Right lobe of liver (tissue), 6 donors: ENCODE results near the gene CORO2A. TPM values are rescaled to one million over a fixed set of nuclear protein-coding genes. Genes with fewer than 3 reads are reported as not detected.

ENCODE experiments used
- ATAC-seq, 4 donors: fragments of 200-7000 bp; cut with Tn5 transposase; one replicate each; pipeline ENCODE4 v1.9.1; 2020; ENCODE audit warnings: mild to moderate bottlenecking in 4 of 4, moderate library complexity in 4 of 4
- DNase-seq, 3 donors: peaks; one replicate each; pipeline ENCODE4 v3.0.0-alpha.2; 2020
- H3K27ac ChIP-seq, 3 donors: fragments of 200-600 bp; one replicate each; pipeline ENCODE4 v1.8.0; 2022
- H3K27me3 ChIP-seq, 2 donors: fragments of 200-600 bp; one replicate each; pipeline ENCODE4 v1.8.0; 2022
- H3K36me3 ChIP-seq, 4 donors: fragments of 200-600 bp; sonication (generic) in 1 of 4; one replicate each; pipeline versions ENCODE4 v1.5.1 to v1.8.0; 2017 to 2022; ENCODE audit warnings: control low read depth in 1 of 4
- H3K4me1 ChIP-seq, 4 donors: fragments of 200-600 bp; sonication (generic) in 1 of 4; one replicate each; pipeline versions ENCODE4 v1.5.1 to v1.8.0; 2017 to 2022; ENCODE audit warnings: control low read depth in 1 of 4
- H3K4me3 ChIP-seq, 3 donors: fragments of 200-600 bp; one replicate each; pipeline ENCODE4 v1.8.0; 2022
- H3K9me3 ChIP-seq, 4 donors: fragments of 200-600 bp; sonication (generic) in 1 of 4; one replicate each; pipeline versions ENCODE4 v1.5.1 to v1.8.0; 2017 to 2022; ENCODE audit warnings: control low read depth in 1 of 4
- POLR2A ChIP-seq: fragments of 450-650 bp; IDR thresholded peaks from one replicate; pipeline ENCODE4 v1.6.1; 2017; ENCODE audit warnings: antibody characterized with exemption, mild to moderate bottlenecking
- WGBS: methylation state at CpG from one replicate; pipeline ENCODE4 v1.1.6; 2018; ENCODE audit warnings: low coverage, low lambda C conversion rate; ENCODE audit not compliant: insufficient coverage; ENCODE audit errors: missing lambda C conversion rate; 5-methylcytosine and 5-hydroxymethylcytosine counted together
- intact Hi-C, 2 donors: fragments of 100-400 bp; cut with DNase I; formaldehyde crosslinking; loops; one replicate each; pipeline versions ENCODE4 v1.11.2 to v1.14.1; 2022
- total RNA-seq, 6 experiments: library from RNA; depleted of rRNA in 2 of 6; stranded (reverse); fragments of >200 nt in 2 of 6; fragmentation: NEBNext Ultra II Directional in 3 of 6; extraction: Animal tissue kit (Norgen Biotek cat#: 25700) in 3 of 6; gene quantifications; one replicate each; pipeline versions ENCODE4 v1.1.0 to v1.2.4, GENCODE V29; 2016 to 2023
- TF ChIP-seq, protein P1 (sequence below), 4 donors: fragments of 200-600 bp in 3 of 4; fragments of 450-650 bp in 1 of 4; IDR thresholded peaks; one replicate each; pipeline versions ENCODE4 v1.5.1 to v1.8.0; 2016 to 2022; ENCODE audit warnings: antibody characterized with exemption in 4 of 4, mild to moderate bottlenecking in 2 of 4
- donor health status: DM: no; HTN: yes; CAD: no.
- donor health status: DM: no; HTN: no; CAD: no.
- donor health status: DM: no; HTN: no; CAD: no.
- donor health status: DM: no; HTN: yes; CAD: no.
- donor health status: DM: no; HTN: yes; CAD: no.

Gene CORO2A
- total RNA-seq, 6 experiments from 2014 or later: 0.67 to 6.2 (median 3.3) TPM

DNA sequence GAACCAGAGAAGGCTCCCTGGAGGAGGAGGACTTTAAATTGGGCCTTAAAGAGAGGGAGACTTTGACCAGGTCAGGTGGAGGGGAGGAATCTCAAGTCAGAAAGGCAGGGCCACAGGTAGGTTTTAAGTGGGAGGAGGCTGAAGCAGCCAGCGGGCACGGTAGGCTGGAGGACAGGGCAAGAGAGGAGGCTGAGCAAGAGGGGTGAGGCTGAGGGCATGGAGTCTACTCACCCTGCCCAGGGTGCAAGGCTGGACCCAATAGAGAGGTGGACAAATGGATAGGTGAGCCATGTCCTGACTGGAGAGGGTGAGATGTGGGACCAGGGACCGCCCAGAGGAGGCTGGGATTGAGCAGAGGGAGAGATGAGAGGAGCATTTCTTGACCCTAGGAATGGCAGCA, 47.8 kb downstream of the CORO2A start:
- no peaks in the 10 kb centered on the region for H3K36me3 ChIP-seq
- H3K27me3 ChIP-seq: no peaks in the 10 kb centered on the region
- H3K4me3 ChIP-seq: no peak overlapping the region
- H3K4me1 ChIP-seq: peaks cover 0 to 36% (median 16%) of the 10 kb centered on the region in 4 donors
- intact Hi-C loops: no loop called here
- TF ChIP-seq, protein P1, sequence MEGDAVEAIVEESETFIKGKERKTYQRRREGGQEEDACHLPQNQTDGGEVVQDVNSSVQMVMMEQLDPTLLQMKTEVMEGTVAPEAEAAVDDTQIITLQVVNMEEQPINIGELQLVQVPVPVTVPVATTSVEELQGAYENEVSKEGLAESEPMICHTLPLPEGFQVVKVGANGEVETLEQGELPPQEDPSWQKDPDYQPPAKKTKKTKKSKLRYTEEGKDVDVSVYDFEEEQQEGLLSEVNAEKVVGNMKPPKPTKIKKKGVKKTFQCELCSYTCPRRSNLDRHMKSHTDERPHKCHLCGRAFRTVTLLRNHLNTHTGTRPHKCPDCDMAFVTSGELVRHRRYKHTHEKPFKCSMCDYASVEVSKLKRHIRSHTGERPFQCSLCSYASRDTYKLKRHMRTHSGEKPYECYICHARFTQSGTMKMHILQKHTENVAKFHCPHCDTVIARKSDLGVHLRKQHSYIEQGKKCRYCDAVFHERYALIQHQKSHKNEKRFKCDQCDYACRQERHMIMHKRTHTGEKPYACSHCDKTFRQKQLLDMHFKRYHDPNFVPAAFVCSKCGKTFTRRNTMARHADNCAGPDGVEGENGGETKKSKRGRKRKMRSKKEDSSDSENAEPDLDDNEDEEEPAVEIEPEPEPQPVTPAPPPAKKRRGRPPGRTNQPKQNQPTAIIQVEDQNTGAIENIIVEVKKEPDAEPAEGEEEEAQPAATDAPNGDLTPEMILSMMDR (IDR thresholded peaks at IDR 0.05): no peak
- TF ChIP-seq POLR2A: no peak
- WGBS: 100% methylated on average over 3 of the region's 3 CpGs
- peak in 1 of 3 donors; percentile 37 for DNase-seq
- no peaks in the 10 kb centered on the region for H3K9me3 ChIP-seq
- no peak overlapping the region for H3K27ac ChIP-seq
- no peak for ATAC-seq

DNA sequence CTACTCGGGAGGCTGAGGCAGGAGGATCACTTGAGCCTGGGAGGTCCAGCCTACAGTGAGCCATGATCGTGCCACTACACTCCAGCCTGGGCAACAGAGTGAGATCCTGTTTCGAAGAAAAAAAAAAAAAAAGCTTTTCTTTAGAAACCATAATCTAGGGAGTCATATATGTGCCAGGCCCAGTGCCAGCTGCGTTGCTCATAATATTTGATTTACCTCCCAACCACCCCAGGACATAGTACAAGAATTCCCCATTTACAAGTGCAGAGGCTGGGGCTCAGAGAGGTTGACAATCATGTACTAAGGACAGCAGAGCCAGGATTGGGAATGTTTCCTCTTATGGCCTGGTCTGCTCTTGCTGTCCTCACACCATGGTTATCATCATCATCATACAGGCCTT, 48.4 kb downstream of the CORO2A start:
- ATAC-seq: no peak
- DNase-seq: no peak
- TF ChIP-seq POLR2A: no peak
- TF ChIP-seq, protein P1 (IDR thresholded peaks at IDR 0.05): no peak
- no peaks in the 10 kb centered on the region for H3K9me3 ChIP-seq
- H3K4me3 ChIP-seq: no peak overlapping the region
- no peak overlapping the region for H3K27ac ChIP-seq
- no peaks in the 10 kb centered on the region for H3K36me3 ChIP-seq
- WGBS: 92% methylated on average over 4 of the region's 4 CpGs
- H3K27me3 ChIP-seq: no peaks in the 10 kb centered on the region
- intact Hi-C loops: no loop called here
- H3K4me1 ChIP-seq: peaks cover 0 to 36% (median 16%) of the 10 kb centered on the region in 4 donors

DNA sequence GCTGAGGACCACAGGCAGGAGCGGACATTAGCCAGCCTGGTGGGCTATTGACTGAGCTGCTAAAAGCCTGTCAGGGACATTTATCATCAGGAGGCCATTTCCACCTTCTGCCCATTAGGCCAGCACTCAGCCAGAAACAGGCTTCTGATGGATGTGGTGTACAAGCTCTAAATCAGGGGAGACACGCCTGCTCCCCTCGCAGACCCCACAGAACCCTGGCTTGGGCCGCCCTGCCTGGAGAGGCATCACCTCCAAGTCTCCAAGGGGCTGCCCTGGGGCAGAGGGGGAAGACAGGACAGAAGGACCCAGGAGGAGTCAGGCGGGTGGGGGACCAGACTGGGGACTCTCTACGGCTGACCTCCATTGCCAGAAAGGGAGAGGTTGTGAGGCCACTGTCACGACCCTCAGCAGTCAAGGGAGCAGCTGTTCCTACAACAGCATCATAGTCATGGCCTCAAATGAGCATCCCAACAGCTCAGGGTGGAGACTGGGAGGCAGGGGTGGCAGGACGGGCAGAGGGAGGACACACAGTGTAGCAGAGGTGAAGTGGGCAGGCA, 49.4 kb downstream of the CORO2A start:
- H3K4me1 ChIP-seq: peaks cover 0 to 36% (median 16%) of the 10 kb centered on the region in 4 donors
- no peaks in the 10 kb centered on the region for H3K36me3 ChIP-seq
- WGBS: no CpG with 5 or more reads among the region's 8 CpGs
- no peak for TF ChIP-seq POLR2A
- TF ChIP-seq, protein P1 (IDR thresholded peaks at IDR 0.05): no peak
- ATAC-seq (no peak), DNase-seq (no peak)
- no peaks in the 10 kb centered on the region for H3K9me3 ChIP-seq
- intact Hi-C loops: no loop called here
- no peak overlapping the region for H3K4me3 ChIP-seq
- no peaks in the 10 kb centered on the region for H3K27me3 ChIP-seq
- peak overlapping the region in 1 of 3 donors; percentile 43 for H3K27ac ChIP-seq

DNA sequence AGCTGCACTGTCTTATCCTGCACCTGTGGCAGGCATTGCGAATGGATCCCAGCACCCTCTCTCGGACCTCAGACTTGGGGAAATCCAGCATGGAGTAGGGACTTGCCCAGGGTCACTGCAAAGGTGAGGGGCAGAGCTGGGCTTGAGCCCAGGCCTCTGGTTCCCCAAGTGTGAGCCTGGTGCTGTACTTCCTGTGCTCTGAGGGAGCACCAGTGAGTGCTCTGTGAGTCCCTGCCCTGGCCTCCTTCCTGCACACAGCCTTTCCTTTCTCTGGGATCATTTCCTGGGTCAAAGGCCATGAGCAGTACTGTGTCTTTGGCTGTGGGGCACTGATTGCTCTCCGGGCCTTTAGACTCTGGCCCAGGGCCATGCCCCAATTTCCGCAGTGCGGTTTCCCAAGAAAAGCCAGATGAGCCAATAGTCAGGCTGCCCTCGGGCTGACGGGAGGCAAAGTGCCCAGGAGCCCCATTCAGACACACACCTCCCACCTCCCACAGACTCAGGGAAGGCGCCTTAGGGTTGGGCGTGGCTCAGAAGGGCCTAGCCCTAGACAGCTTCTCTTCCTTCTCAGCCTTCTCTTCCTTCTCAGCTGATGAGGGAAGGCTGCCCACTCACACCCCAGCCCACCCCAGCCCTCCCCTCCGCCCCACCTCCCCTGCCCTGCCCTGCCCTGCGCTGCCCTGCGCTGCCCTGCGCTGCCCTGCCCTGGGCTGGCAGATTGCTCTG, 50.1 kb downstream of the CORO2A start:
- Histone ChIP-seq H3K9me3 (no peaks in the 10 kb centered on the region), H3K27ac (peak overlapping the region in 1 of 3 donors; percentile 43), H3K4me1 (peaks cover 0 to 36% (median 16%) of the 10 kb centered on the region in 4 donors), H3K27me3 (no peaks in the 10 kb centered on the region), H3K36me3 (no peaks in the 10 kb centered on the region), H3K4me3 (no peak overlapping the region)
- peak; percentile 40 for TF ChIP-seq POLR2A
- TF ChIP-seq, protein P1 (IDR thresholded peaks at IDR 0.05): no peak
- WGBS: 29% methylated on average over 2 of the region's 13 CpGs
- ATAC-seq: peak; percentile 80 to 84 (median 82)
- DNase-seq: peak; percentile 85 to 94 (median 92)
- intact Hi-C loops: no loop called here
